Neural cell (in vitro differentiated cells): ENCODE results near the gene PPFIBP2. TPM values are rescaled to one million over a fixed set of nuclear protein-coding genes. Genes with fewer than 3 reads are reported as not detected.

Experiments
- H2AFZ ChIP-seq: fragments of 200-600, 300-800 bp; sonication (generic), shearing (Covaris generic); 2 replicates; pipeline ENCODE4 v1.6.0; 2014; ENCODE audit warnings: low read depth, mild to moderate bottlenecking, antibody characterized with exemption, low read length, moderate library complexity
- H3F3A ChIP-seq: fragments of 200-600 bp; shearing (Covaris generic); 2 replicates; pipeline ENCODE4 v1.6.1; 2016; ENCODE audit warnings: mild to moderate bottlenecking, moderate library complexity, mixed read lengths, antibody characterized with exemption, low read length; ENCODE audit not compliant: insufficient read depth, poor library complexity, severe bottlenecking
- H3K27ac ChIP-seq: fragments of 200-600, 300-800 bp; sonication (generic), shearing (Covaris generic); 2 replicates; pipeline ENCODE4 v1.5.1; 2014; ENCODE audit warnings: mild to moderate bottlenecking, low read length, moderate library complexity
- H3K27me3 ChIP-seq: fragments of 300-800, 200-600 bp; sonication (generic), shearing (Covaris generic); 2 replicates; pipeline ENCODE4 v1.6.0; 2014; ENCODE audit warnings: mild to moderate bottlenecking, low read depth, low read length, moderate library complexity; ENCODE audit not compliant: insufficient read depth
- H3K36me3 ChIP-seq: fragments of 300-800, 200-600 bp; sonication (generic), shearing (Covaris generic); 2 replicates; pipeline ENCODE4 v1.5.1; 2014; ENCODE audit warnings: mild to moderate bottlenecking, antibody characterized with exemption, low read length, moderate library complexity; ENCODE audit not compliant: insufficient read depth
- H3K4me2 ChIP-seq: fragments of 300-800, 200-600 bp; sonication (generic), shearing (Covaris generic); 2 replicates; pipeline ENCODE4 v1.6.0; 2014; ENCODE audit warnings: mild to moderate bottlenecking, low read length
- H3K4me3 ChIP-seq: fragments of 300-800, 200-600 bp; sonication (generic), shearing (Covaris generic); 2 replicates; pipeline ENCODE4 v1.5.1; 2014; ENCODE audit warnings: mild to moderate bottlenecking, low read length, moderate library complexity
- H3K79me2 ChIP-seq: fragments of 200-600 bp; shearing (Covaris generic); replicated peaks from 2 replicates; pipeline ENCODE4 v1.6.0; 2014; ENCODE audit warnings: mild to moderate bottlenecking, low read length, moderate library complexity; ENCODE audit not compliant: insufficient read depth
- H3K9ac ChIP-seq: fragments of 300-800, 200-600 bp; sonication (generic), shearing (Covaris generic); 2 replicates; pipeline ENCODE4 v1.6.1; 2016; ENCODE audit warnings: mild to moderate bottlenecking, low read length, mixed read lengths
- H3K9me2 ChIP-seq: fragments of 200-600 bp; shearing (Covaris generic); 2 replicates; pipeline ENCODE4 v1.6.1; 2016; ENCODE audit warnings: mild to moderate bottlenecking, low read length, mixed read lengths; ENCODE audit not compliant: insufficient read depth
- H3K9me3 ChIP-seq: fragments of 200-600, 300-800 bp; sonication (generic), shearing (Covaris generic); 2 replicates; pipeline ENCODE4 v1.6.1; 2016; ENCODE audit warnings: mild to moderate bottlenecking, mixed run types, low read length, moderate library complexity, mixed read lengths
- H4K20me1 ChIP-seq: fragments of 200-600 bp; shearing (Covaris generic); 2 replicates; pipeline ENCODE4 v1.6.1; 2016; ENCODE audit warnings: mild to moderate bottlenecking, mixed run types; ENCODE audit not compliant: insufficient read depth
- CTCF ChIP-seq: fragments of 450-650 bp; IDR thresholded peaks from 2 replicates; pipeline ENCODE4 v1.5.1; 2014; ENCODE audit warnings: antibody characterized with exemption, mild to moderate bottlenecking, moderate library complexity; ENCODE audit not compliant: poor library complexity, severe bottlenecking
- EP300 ChIP-seq: fragments of 450-650 bp; conservative IDR thresholded peaks from 2 replicates; pipeline ENCODE4 v1.6.1; 2014; ENCODE audit warnings: antibody characterized with exemption, mild to moderate bottlenecking, moderate library complexity; ENCODE audit not compliant: poor library complexity, severe bottlenecking
- EZH2 ChIP-seq: fragments of 200-600, 300-800 bp; shearing (Covaris generic), sonication (generic); IDR thresholded peaks from 2 replicates; pipeline ENCODE4 v1.6.1; 2014; ENCODE audit warnings: antibody characterized with exemption, low read length, borderline replicate concordance, mild to moderate bottlenecking; ENCODE audit not compliant: insufficient read depth, poor library complexity, severe bottlenecking
- MXI1 ChIP-seq: fragments of 450-650 bp; conservative IDR thresholded peaks from 2 replicates; pipeline ENCODE4 v1.6.1; 2014; ENCODE audit warnings: antibody characterized with exemption, mild to moderate bottlenecking; ENCODE audit not compliant: poor library complexity, severe bottlenecking
- POLR2AphosphoS5 ChIP-seq: IDR thresholded peaks from 2 replicates; pipeline ENCODE4 v1.6.1; 2012
- RAD21 ChIP-seq: fragments of 450-650 bp; conservative IDR thresholded peaks from 2 replicates; pipeline ENCODE4 v1.6.1; 2014; ENCODE audit warnings: antibody characterized with exemption, mild to moderate bottlenecking, moderate library complexity
- REST ChIP-seq: IDR thresholded peaks from 2 replicates; pipeline ENCODE4 v1.6.1; 2012; ENCODE audit warnings: borderline replicate concordance
- SMC3 ChIP-seq: fragments of 450-650 bp; conservative IDR thresholded peaks from 2 replicates; pipeline ENCODE4 v1.6.1; 2014; ENCODE audit warnings: antibody characterized with exemption, mild to moderate bottlenecking, moderate library complexity; ENCODE audit not compliant: poor library complexity
- TAF1 ChIP-seq: IDR thresholded peaks from 2 replicates; pipeline ENCODE4 v1.6.1; 2012; ENCODE audit warnings: low read depth
- polyA plus RNA-seq: library from polyadenylated mRNA; depleted of rRNA; stranded (reverse); fragments of >200 nt; gene quantifications from 2 replicates; pipeline ENCODE4 v1.2.3, GENCODE V29; 2014

Gene PPFIBP2
- polyA plus RNA-seq, 1 donor from 2014 or later, result not detected

- H3K9me3 ChIP-seq, result no peaks in the 10 kb centered on the region
- no peaks in the 10 kb centered on the region for H4K20me1 ChIP-seq
- H2AFZ ChIP-seq, result no peak overlapping the region
- H3F3A ChIP-seq, result no peaks in the 10 kb centered on the region
- H3K9me2 ChIP-seq, result no peaks in the 10 kb centered on the region
- no peaks in the 10 kb centered on the region for H3K36me3 ChIP-seq
- H3K4me2 ChIP-seq, result no peak overlapping the region
- H3K4me3 ChIP-seq, result no peak overlapping the region
- H3K27ac ChIP-seq, result no peak overlapping the region
- H3K27me3 ChIP-seq, result no peaks in the 10 kb centered on the region
- no peak overlapping the region for H3K9ac ChIP-seq
- H3K79me2 ChIP-seq, result no peaks in the 10 kb centered on the region
- TF ChIP-seq EZH2 (no peak), SMC3 (no peak), MXI1 (no peak), CTCF (no peak), RAD21 (no peak), EP300 (no peak), POLR2AphosphoS5 (no peak), TAF1 (no peak)
Measured at GRCh38 chr11:7648264-7648663, 134.5 kb downstream of the PPFIBP2 start.

GRCh38 chr11:7651140-7651551, 137.3 kb downstream of the PPFIBP2 start:
- no peak overlapping the region for H3K9ac ChIP-seq
- H3K36me3 ChIP-seq, result no peaks in the 10 kb centered on the region
- H3K79me2 ChIP-seq, result no peaks in the 10 kb centered on the region
- no peaks in the 10 kb centered on the region for H3K9me2 ChIP-seq
- TF ChIP-seq REST, result no peak
- TF ChIP-seq EP300, result no peak
- no peak for TF ChIP-seq POLR2AphosphoS5
- no peak for TF ChIP-seq CTCF
- TF ChIP-seq EZH2, result no peak
- TF ChIP-seq RAD21, result no peak
- TF ChIP-seq TAF1, result no peak
- TF ChIP-seq SMC3, result no peak
- TF ChIP-seq MXI1, result no peak
- H2AFZ ChIP-seq, result no peak overlapping the region
- H3K27me3 ChIP-seq, result no peaks in the 10 kb centered on the region
- H3K4me2 ChIP-seq, result no peak overlapping the region
- no peaks in the 10 kb centered on the region for H4K20me1 ChIP-seq
- no peak overlapping the region for H3K4me3 ChIP-seq
- no peaks in the 10 kb centered on the region for H3F3A ChIP-seq
- no peaks in the 10 kb centered on the region for H3K9me3 ChIP-seq
- H3K27ac ChIP-seq, result no peak overlapping the region
